ENCODE results near the gene CDKAL1. TPM values are rescaled to one million over a fixed set of nuclear protein-coding genes. Genes with fewer than 3 reads are reported as not detected.

Gene CDKAL1
- total and polyA plus RNA-seq, 11 donors = 3.2 to 14.3 (median 9.3) TPM

- intact Hi-C loops (cut with DNase I) = no loop called here
- Histone ChIP-seq H3K36me3 (peaks cover 0 to 20% (median 5%) of the 10 kb centered on the region in 9 donors), H3K9me3 (no peaks in the 10 kb centered on the region), H3K27me3 (no peaks in the 10 kb centered on the region), H3K4me1 (no peaks in the 10 kb centered on the region), H3K27ac (no peak overlapping the region), H3K4me3 (no peak overlapping the region)
- TF ChIP-seq CTCF (IDR thresholded peaks at IDR 0.05) (no peak), POLR2A (IDR thresholded peaks at IDR 0.05) (no peak)
- no peak for ATAC-seq
- no peak for DNase-seq
- WGBS, 4 donors = 96 to 98% (median 97%) methylated on average over 5 of the region's 5 CpGs
These were observed 244.2 kb downstream of the CDKAL1 start for GRCh38 chr6:20778459-20778858.

- no peaks in the 10 kb centered on the region for H3K4me1 ChIP-seq
These were observed 244.7 kb downstream of the CDKAL1 start for GRCh38 chr6:20778912-20779311.

GRCh38 chr6:20789162-20789561 is 254.9 kb downstream of the CDKAL1 start:
- TF ChIP-seq POLR2A (IDR thresholded peaks at IDR 0.05) (no peak), CTCF (IDR thresholded peaks at IDR 0.05) (peak in 10 of 12 donors; percentile 17 to 50 (median 32))
- no peaks in the 10 kb centered on the region for H3K36me3 ChIP-seq
- no peaks in the 10 kb centered on the region for H3K9me3 ChIP-seq
- DNase-seq = no peak
- 85 to 93% (median 92%) methylated on average over 3 of the region's 3 CpGs for WGBS, 4 donors
- ATAC-seq = peak in 1 of 4 donors; percentile 52
- no peak overlapping the region for H3K27ac ChIP-seq
- no peaks in the 10 kb centered on the region for H3K27me3 ChIP-seq
- intact Hi-C loops (cut with DNase I) = loop anchor here in 4 of 10 donors (2.0 to 5.0 kb wide), 2 partner anchors 798 to 800 kb away; no protein-coding TSS in a partner anchor
- H3K4me3 ChIP-seq = no peak overlapping the region
- H3K4me1 ChIP-seq = peaks cover 0 to 17% (median 0%) of the 10 kb centered on the region in 12 donors

More at GRCh38 chr6:20778912-20779311, 244.7 kb downstream of the CDKAL1 start:
- Histone ChIP-seq H3K36me3 (peaks cover 0 to 20% (median 5%) of the 10 kb centered on the region in 9 donors), H3K4me3 (no peak overlapping the region), H3K27me3 (no peaks in the 10 kb centered on the region), H3K9me3 (no peaks in the 10 kb centered on the region), H3K27ac (no peak overlapping the region)
- ATAC-seq = no peak
- 96 to 97% (median 96%) methylated on average over 6 of the region's 6 CpGs for WGBS, 4 donors
- intact Hi-C loops (cut with DNase I) = no loop called here
- DNase-seq = no peak
- TF ChIP-seq CTCF (IDR thresholded peaks at IDR 0.05) (no peak), POLR2A (IDR thresholded peaks at IDR 0.05) (no peak)

GRCh38 chr6:20790032-20790791 is 256.0 kb downstream of the CDKAL1 start:
- 92 to 98% (median 96%) methylated on average over 9 of the region's 9 CpGs for WGBS, 4 donors

More at GRCh38 chr6:20790032-20790791, 256.0 kb downstream of the CDKAL1 start:
- no peaks in the 10 kb centered on the region for H3K36me3 ChIP-seq
- TF ChIP-seq POLR2A (IDR thresholded peaks at IDR 0.05) (no peak), CTCF (IDR thresholded peaks at IDR 0.05) (no peak)
- no peaks in the 10 kb centered on the region for H3K27me3 ChIP-seq
- no peak for DNase-seq
- intact Hi-C loops (cut with DNase I) = loop anchor here in 2 of 10 donors (5.0 to 10.0 kb wide), 2 partner anchors 795 to 797 kb away; no protein-coding TSS in a partner anchor
- ATAC-seq = no peak
- no peak overlapping the region for H3K4me3 ChIP-seq
- H3K9me3 ChIP-seq = no peaks in the 10 kb centered on the region
- H3K27ac ChIP-seq = no peak overlapping the region
- H3K4me1 ChIP-seq = peaks cover 0 to 17% (median 0%) of the 10 kb centered on the region in 12 donors
